ENCODE measurements around the gene TMEM239. TPM values are rescaled to one million over a fixed set of nuclear protein-coding genes. Genes with fewer than 3 reads are reported as not detected.
"Not testable (repeated sequence)": the region's sequence is repeated elsewhere in the genome, so short reads cannot be mapped to it uniquely, and the experiment has no call there.

The TMEM239 gene
- total RNA-seq, 1 donor from 2014 or later: not detected

DNA sequence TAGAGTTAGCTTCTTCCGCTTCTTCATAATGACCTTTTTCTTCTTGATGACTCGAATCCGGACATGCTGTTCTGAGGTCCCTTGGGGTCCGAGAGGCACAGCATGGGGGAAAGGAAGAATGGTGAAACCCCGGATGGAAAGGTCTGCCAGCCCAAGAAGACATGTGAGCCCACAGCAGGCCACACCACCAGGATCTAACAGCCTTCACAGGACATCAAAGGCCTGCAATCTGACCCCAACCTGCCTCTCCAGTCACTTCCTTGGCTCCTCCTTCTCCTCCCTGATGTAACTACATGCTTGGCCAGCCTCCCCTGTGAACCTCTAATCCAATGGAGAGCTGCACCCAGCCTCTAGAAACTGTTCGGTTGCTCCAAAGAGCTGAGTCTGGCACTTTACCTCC lies 17.4 kb upstream of the TMEM239 start:
- DNase-seq (ENCODE audit: low spot score) (no peak), ATAC-seq (peak; percentile 33)
- intact Hi-C loops (cut with DNase I): no loop called here

DNA sequence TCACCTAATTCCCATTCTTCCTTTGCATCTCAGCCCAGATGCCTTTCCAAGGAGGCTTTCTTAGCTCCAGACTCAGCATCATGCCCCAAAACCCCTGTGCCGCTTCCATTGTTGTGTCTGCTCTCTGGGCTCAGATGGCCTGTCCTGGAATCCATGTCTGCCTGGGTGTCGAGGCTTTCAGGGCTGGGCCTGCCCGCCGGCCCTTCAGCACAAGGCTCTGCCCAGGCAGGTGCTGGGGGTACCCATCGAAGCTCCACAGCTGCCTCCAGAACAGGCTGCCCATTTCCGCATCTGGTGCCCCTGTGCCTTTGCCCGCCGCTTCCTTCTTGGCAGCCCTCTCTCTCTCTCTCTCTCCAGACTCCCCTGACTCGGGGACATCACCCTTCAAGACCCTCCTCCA lies 16.9 kb upstream of the TMEM239 start:
- ATAC-seq: peak; percentile 13
- intact Hi-C loops (cut with DNase I): no loop called here
- no peak for DNase-seq (ENCODE audit: low spot score)

DNA sequence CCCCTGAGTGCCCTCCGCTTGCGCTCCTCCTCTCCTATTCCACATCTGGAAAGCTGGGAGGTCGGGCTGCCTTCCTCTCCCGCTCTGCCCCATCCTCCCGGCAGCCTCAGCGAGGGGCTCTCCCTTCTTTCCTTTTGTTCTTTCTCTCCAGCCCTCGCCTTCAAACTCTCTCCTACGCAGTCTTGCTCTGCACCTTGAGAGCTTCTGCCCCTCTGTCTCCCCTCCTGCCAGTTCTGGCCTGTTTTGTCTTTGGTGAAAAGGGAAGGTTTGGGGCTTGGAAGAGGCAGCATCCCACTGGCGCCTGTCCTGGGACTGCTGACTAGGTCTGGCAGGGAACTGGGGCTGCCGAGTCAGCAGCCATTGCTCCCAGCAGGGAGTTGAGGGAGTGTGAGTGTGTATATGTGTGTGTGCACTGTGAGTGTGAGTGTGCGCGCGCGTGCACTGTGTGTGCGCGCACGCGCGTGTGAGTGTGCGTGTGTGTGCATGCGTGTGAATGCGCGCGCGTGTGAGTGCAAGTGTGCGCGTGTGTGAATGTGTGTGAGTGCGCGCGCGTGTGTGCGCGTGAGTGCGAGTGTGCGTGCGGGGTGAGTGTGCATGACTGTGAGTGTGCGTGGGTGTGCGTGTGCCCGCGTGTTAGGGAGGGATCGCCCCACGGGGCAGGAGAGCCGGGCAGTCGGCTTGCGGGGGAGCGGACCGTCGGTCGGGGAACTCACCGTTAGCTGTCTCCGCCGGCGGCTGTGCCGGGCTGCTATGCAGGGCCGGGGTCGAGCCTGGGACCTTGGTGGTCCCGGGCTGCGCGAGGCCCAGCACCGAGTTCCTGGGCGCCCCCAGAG lies 16.3 kb upstream of the TMEM239 start:
- ATAC-seq (peak; percentile 64), DNase-seq (ENCODE audit: low spot score) (no peak)
- intact Hi-C loops (cut with DNase I): no loop called here

DNA sequence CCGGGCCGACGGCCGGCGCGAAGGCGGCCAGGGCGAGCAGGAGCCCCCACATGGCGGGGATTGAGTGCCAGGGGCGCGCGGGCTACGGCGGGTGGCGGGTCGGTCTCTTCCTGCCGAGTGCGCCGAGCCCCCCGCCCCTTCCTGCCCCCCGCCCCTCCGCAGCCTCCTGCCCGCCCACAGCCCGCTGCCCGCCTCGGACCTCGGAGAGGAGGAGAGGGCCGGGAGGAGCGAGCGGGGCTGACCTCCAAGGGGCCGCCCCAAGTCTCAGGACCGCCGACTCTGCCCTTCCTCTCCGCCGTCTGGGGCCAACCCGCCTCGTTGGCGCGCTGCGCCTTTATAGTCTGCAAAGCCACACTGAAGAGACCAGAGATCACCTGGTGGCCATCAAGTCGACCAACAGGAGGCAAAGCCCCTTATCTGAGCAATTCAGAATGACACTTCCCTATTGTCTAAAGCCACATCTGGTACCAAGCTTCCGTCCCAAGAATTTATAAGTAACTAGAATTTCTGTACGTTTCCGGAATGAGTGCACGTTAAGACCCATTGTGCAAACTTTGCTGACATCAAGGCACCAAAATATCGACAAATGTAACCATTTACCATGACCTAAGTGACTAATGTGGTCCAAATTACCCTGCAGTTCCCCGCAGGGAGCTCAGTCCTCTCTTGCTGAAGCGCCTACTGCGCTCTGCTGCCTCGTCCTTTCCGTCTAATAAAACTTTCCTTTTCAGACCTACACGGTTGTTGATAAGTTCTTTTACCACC lies 15.5 kb upstream of the TMEM239 start, which contains the start of gene CPXM1:
Gene CPXM1, minus strand, starts transcription at position 107 of the 765 bp plus-strand sequence. Its CDS starts 55 bp downstream, at position 52.
- ATAC-seq (no peak), DNase-seq (ENCODE audit: low spot score) (no peak)
- intact Hi-C loops (cut with DNase I): no loop called here

DNA sequence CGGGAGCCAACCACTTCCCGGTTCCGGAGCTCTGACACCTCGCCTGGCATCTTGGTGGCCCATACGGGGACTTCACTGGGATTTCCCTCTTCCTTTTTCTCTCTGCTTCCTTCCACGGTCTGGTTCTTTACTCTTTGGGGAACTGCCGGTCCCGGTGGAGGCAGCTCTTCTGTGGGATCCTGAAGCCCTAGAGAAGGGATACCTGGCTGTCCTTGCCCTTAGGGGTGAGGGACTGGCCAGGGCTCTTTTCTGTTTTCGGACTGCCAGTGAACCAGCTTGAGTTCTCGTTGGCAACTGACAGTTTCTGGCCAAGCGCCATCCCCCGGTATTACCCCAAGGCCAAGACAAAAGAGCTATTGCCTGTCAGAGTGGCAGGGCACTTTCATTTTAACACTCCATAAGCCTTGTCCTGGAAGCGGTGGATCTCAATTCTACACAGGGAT lies 14.9 kb upstream of the TMEM239 start:
- intact Hi-C loops (cut with DNase I): no loop called here
- no peak for ATAC-seq
- no peak for DNase-seq (ENCODE audit: low spot score)

DNA sequence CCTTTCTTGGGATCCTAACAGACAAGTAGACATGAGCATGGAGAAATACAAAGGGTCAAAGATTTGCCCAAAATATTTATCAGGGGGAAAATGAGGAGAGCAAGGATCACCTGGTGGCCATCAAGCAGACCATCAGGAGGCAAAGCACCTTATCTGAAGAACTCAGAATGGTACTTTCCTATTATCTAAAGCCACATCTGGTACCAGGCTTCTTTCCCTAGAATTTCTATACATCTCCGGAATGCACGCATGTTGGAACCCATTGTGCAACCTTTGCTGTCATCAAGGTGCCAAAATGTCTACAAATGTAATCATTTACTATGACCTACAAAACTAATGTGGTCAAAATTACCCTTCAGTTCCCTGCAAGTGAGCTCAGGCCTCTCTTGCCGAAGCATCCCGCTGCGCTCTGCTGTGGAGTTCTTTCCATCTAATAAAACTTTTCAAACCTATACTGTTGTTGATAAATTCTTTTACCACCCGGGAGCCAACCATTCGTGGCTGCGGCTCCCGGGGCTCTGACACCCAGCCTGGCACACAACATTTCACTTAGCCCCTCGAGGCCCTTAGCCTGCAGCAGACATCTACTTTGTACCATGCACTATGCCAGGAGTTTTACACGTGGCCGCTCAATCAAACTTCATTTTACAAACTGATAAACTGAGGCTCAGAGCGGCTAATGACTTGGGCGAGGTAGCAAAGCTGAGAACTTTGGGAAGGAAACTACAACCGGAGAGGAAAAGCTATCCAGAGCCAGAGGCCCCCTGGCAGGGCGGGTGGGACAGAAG lies 11.9 kb upstream of the TMEM239 start:
- intact Hi-C loops (cut with DNase I): no loop called here
- ATAC-seq (no peak), DNase-seq (ENCODE audit: low spot score) (no peak)

DNA sequence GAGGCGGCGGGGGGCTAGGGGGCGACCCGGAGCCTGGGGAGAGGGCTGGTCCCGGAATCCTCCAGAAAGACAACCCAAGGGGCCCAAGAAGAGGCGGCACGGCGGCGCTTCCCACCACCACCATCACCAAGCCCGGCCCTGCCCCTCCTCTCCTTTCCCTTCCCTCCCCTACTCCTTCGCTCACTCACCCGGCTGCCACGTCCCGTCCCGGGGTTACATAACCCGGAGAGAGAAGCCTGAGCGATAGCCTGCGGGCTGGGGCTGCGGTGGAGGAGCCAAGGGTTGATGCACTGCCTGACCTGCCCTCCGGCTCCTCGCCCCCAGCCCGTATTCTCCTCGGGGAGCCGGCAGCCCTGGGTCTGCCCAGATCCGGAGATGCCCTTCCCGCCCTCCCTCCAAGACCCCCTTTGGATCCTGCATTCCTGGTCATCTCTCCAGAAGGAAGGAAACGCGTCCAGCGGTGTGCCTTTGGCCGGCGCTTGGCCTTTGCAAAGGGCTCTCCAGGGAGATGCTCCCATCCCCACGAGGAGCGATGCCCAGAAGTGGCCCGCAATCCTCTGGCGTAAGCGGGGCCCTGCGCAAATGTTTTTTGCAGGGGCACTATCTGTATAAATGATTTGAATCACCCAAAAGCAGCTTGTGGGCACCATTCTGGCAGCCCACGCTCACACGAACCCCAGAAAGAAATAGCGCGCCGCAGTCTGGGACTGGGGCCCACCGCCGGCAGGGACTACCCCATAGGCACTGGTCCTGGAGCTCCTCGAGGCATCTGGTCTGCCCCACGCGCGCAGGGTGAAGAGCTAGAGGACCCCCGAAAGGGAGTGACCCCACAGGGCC lies 11.1 kb upstream of the TMEM239 start:
- intact Hi-C loops (cut with DNase I): no loop called here

DNA sequence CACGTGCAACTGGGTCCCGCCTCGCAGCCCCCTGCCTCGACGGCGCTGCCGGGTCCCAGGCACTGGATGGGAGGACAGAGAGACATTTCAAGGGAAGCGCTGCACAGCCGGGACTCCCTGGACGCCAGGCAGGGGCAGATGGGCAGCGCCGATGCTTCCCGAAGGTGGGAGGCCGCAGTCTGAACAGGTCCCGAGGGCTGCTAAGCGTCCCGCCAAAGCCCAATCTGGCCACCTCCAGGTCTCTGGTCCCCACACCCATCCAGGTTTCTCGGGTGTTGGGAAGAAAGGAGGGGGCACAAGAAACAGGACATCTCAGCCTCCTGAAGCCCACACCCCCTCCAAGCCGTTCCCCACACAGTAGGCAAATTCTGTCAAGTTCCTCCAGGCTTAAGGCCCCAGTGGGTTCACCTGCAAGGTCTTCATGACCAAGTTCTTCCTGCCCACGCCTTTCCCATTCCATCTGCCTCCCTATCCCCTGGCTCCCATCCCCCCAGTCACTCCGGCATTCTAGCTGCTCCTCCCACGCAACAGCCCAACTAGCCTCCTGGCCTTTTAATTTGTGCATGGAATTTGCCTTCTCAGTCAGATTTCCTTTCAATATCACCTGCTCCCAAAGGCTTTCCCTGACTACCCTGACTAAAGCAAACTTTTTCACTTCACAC lies 10.3 kb upstream of the TMEM239 start:
- ATAC-seq: peak; percentile 23
- no peak for DNase-seq (ENCODE audit: low spot score)
- intact Hi-C loops (cut with DNase I): no loop called here

More for the DNA sequence above, 11.1 kb upstream of the TMEM239 start:
- ATAC-seq (peak; percentile 71), DNase-seq (ENCODE audit: low spot score) (no peak)

DNA sequence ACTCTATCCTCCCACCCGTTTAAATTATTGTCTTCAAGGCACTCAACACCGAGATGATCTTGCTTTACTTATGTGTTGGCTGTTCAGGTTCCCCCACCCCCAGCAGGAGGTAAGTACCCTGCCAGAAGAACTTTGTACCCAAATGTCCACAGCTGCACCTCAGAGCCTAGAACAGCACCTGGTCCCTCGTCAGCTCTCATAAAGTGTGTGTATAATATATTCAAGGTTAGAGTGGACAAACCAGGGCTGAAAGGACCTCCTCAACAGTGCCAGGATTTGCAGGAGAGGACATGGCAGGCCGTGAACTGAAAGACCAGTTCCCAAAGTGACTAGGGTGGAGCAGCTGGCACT lies 9.8 kb upstream of the TMEM239 start:
- intact Hi-C loops (cut with DNase I): no loop called here

DNA sequence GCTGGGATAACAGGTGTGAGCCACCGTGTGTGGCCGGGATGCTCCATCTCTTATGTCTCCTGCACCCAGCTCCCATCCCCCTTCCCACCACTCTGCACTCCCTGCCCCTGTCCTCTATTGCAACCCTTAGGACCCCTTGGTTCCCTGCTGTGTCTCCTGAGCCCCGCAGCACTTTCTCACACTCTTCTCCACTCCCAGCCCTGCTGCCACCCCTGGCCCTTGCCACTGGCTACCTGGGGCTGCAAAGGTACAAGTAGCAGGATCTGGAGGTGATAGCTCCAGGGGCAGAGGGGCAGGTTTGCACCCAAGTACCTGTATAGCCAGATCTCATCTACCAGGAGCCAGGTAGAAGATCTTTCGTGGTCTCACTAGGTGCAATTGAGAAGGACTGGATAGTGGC lies 9.1 kb upstream of the TMEM239 start:
- intact Hi-C loops (cut with DNase I): no loop called here
- ATAC-seq (no peak), DNase-seq (ENCODE audit: low spot score) (no peak)

More for the DNA sequence above, 9.8 kb upstream of the TMEM239 start:
- ATAC-seq: no peak
- DNase-seq (ENCODE audit: low spot score): no peak

DNA sequence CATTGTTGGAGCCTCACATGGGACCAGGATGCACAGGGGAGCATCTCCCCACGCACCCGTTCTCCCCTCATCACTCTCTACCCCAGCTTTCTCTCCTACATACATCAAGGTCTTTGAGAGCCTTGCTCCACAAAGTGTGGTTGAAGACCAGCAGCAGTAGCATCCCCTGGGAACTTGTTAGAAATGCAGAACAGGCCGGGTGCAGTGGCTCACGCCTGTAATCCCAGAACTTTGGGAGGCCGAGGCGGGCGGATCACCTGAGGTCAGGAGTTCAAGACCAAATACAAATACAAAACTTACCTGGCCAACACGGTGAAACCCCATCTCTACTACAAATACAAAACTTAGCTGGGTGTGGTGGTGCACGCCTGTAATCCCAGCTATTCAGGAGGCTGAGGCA lies 8.2 kb upstream of the TMEM239 start:
- intact Hi-C loops (cut with DNase I); ATAC-seq: not testable (repeated sequence)

DNA sequence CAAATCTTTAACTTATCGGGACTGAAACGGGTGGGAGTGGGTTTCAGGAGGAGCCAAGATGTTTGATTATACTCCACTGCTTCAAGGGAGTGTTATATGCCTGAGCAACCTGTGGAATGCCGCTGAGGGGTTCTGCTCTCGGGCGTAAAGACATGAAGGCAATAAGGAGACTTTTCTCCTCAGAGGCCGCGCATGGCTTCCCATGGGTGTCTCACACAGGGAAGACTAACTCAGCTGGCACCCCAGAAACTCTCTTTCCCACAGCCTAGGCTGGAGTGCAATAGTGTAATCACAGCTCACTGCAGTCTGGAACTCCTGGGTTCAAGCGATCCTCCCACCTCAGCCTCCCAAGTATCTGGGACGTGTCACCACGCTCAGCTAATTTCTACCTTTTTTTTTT lies 6.5 kb upstream of the TMEM239 start:
- ATAC-seq (no peak), DNase-seq (ENCODE audit: low spot score) (no peak)
- intact Hi-C loops (cut with DNase I): no loop called here

More for the DNA sequence above, 8.2 kb upstream of the TMEM239 start:
- DNase-seq (ENCODE audit: low spot score): not testable (repeated sequence)

DNA sequence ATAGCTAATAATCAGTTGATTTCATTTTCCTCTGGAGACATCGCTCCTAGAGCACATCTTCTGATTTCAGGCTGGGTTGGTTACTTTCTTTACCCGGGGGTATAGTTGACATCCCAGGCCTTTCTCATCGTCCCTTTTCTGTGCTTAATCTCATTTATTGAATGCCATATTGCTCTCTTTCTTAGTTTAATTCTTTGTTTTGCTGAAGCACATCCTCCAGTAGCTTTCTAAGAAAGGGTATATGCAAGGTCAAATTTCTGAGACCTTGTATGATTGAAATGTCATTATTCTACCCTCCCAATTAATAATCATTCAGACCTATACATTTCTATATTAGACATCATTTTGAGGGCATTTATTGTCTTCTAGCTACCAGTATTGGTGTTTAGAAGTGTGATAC lies 4.0 kb upstream of the TMEM239 start:
- ATAC-seq (no peak), DNase-seq (ENCODE audit: low spot score) (no peak)
- intact Hi-C loops (cut with DNase I): no loop called here

DNA sequence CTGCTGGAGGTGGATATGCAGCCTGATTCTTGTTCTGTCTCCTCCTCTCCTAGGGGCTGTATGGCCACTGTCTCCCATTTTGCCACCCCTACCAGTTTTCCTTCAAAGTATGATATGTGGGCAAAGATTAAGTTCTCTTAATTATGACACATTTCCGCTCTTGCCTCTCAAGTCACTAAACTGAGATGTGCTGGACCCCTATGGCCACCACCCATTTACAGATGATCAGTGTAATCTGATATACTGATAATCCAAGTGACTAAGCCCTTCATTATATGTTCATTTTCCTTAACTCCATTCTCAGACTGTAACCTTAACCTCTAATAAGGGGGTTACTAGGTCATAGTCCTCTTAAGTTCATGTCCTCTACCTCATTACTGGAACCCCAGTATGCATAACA lies 2.1 kb upstream of the TMEM239 start:
- DNase-seq (ENCODE audit: low spot score) (no peak), ATAC-seq (no peak)
- intact Hi-C loops (cut with DNase I): no loop called here

DNA sequence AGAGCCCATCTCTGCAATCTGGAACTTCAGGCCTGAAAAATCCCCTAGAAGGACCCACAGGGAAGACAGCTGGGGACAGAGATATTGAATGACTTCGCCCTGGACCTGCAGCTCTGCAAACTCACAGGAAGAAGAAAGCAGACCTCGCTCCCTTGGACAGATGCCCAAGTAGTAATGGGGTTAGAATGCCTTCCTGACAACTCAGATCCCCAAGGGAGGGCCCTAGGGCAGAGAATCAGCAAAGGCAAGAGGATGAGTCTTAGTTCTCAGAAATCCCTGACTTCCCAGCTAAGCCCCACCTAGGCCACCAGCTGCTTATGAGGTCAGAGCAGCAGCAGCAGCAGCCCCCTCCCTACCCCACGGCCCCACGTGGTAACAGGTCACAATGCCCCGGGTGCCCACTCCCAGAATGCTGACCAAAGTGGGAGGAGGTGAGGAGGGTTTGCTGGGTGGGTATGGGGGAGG lies 1.5 kb upstream of the TMEM239 start, which contains the start of gene C20orf141:
Gene C20orf141, plus strand, starts transcription at position 401 of the 465 bp plus-strand sequence. CDS start 198 bp downstream, outside the sequence.
- DNase-seq (ENCODE audit: low spot score) (no peak), ATAC-seq (peak; percentile 81)
- intact Hi-C loops (cut with DNase I): no loop called here

DNA sequence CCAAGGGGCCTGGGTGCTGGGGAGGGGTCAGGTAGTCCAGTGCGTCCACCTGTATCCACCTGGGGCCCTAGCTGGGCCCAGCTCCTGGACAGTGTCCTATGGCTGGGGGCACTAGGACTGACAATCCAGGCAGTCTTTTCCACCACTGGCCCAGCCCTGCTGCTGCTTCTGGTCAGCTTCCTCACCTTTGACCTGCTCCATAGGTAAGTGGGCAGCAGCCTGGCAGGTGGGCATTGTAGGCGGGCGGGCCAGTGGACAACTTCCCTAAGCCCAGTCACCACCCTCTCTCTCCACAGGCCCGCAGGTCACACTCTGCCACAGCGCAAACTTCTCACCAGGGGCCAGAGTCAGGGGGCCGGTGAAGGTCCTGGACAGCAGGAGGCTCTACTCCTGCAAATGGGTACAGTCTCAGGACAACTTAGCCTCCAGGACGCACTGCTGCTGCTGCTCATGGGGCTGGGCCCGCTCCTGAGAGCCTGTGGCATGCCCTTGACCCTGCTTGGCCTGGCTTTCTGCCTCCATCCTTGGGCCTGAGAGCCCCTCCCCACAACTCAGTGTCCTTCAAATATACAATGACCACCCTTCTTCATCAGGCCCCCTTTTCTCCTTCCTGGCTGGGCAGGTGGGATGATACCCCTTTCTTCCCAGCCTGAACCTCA lies 793 bp upstream of the TMEM239 start:
- DNase-seq (ENCODE audit: low spot score): no peak
- ATAC-seq: no peak
- intact Hi-C loops (cut with DNase I): no loop called here

DNA sequence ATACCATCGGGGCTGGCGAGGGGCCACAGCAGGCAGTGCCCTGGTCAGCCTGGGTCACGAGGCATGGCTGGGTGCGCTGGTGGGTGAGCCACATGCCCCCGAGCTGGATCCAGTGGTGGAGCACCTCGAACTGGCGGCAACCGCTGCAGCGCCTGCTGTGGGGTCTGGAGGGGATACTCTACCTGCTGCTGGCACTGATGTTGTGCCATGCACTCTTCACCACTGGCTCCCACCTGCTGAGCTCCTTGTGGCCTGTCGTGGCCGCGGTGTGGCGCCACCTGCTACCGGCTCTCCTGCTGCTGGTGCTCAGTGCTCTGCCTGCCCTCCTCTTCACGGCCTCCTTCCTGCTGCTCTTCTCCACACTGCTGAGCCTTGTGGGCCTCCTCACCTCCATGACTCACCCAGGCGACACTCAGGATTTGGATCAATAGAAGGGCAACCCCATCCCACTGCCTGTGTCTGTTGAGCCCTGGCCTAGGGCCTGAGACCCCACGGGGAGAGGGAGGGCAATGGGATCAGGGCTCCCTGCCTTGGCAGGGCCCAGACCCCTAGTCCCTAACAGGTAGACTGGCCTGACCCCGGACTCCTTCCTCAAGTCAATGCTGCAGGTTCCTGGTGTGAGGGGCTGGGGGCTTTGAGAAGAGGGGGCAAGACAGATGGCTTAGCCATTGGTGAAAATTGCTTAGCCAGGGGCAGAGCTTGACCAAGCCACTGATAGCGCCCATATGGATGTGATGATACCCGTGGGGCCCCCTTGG lies 598 bp downstream of the TMEM239 start:
- ATAC-seq (no peak), DNase-seq (ENCODE audit: low spot score) (no peak)
- intact Hi-C loops (cut with DNase I): no loop called here
